Endothelial cell of umbilical vein (primary cell): ENCODE data around the gene CDC16.

Experiments
- CTCF ChIP-seq, 2 donors: IDR thresholded peaks; 1 replicate in 1 of 2; 2 replicates in 1 of 2; pipeline ENCODE4 v1.5.1; 2011; ENCODE audit warnings: low read length in 2 of 2, mild to moderate bottlenecking in 2 of 2, moderate library complexity in 2 of 2, control low read depth in 1 of 2, inconsistent platforms in 1 of 2, low read depth in 1 of 2; ENCODE audit not compliant: insufficient read depth in 1 of 2; ENCODE audit errors: extremely low read depth in 1 of 2
- EZH2 ChIP-seq: IDR thresholded peaks from 2 replicates; pipeline ENCODE4 v1.6.1; 2012; ENCODE audit warnings: borderline replicate concordance, low read depth, mild to moderate bottlenecking, moderate library complexity, low read length, inconsistent platforms; ENCODE audit not compliant: severe bottlenecking
- FOS ChIP-seq: IDR thresholded peaks from 2 replicates; pipeline ENCODE4 v1.6.1; 2011; ENCODE audit warnings: mild to moderate bottlenecking, low read length, moderate library complexity, borderline replicate concordance; ENCODE audit not compliant: insufficient read depth
- GATA2 ChIP-seq: IDR thresholded peaks from 2 replicates; pipeline ENCODE4 v1.7.0; 2011; ENCODE audit warnings: low read depth, mild to moderate bottlenecking, moderate library complexity, mixed read lengths, low read length; ENCODE audit not compliant: insufficient read length, insufficient read depth
- MYC ChIP-seq: IDR thresholded peaks from one replicate; pipeline ENCODE4 v1.6.1; 2011; ENCODE audit warnings: mild to moderate bottlenecking, low read depth, low read length
- POLR2A ChIP-seq: IDR thresholded peaks from 2 replicates; pipeline ENCODE4 v1.6.1; 2012; ENCODE audit warnings: low read depth, mild to moderate bottlenecking, control low read depth, low read length
- POLR2AphosphoS5 ChIP-seq: IDR thresholded peaks from 2 replicates; pipeline ENCODE4 v1.6.1; 2012; ENCODE audit warnings: low read depth, mild to moderate bottlenecking, control low read depth, low read length, moderate library complexity; ENCODE audit not compliant: insufficient read depth
- TF ChIP-seq, protein P1 (sequence below): IDR thresholded peaks from 2 replicates; pipeline ENCODE4 v1.6.1; 2011; ENCODE audit not compliant: insufficient read depth, insufficient read length

- TF ChIP-seq CTCF (IDR thresholded peaks at IDR 0.05; ENCODE audit: extremely low read depth in 1 of 2, insufficient read depth in 1 of 2, low read depth in 1 of 2, low read length in 2 of 2): no peak
- TF ChIP-seq POLR2A: no peak
- TF ChIP-seq EZH2: no peak
- TF ChIP-seq GATA2: no peak
- TF ChIP-seq, protein P1, sequence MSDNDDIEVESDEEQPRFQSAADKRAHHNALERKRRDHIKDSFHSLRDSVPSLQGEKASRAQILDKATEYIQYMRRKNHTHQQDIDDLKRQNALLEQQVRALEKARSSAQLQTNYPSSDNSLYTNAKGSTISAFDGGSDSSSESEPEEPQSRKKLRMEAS: no peak
- TF ChIP-seq POLR2AphosphoS5: no peak
- no peak for TF ChIP-seq FOS
- TF ChIP-seq MYC: no peak
Observed at GRCh38 chr13:114264886-114265611, 30.4 kb downstream of the CDC16 start.
